BLaER1 treated with 17β-estradiol and CSF1 and Interleukin-3, amounts not matched to agents 10 nM and 100 nM (cell line): Measurements from ENCODE around the gene TRMT10C.
"Not testable (repeated sequence)": the region's sequence is repeated elsewhere in the genome, so short reads cannot be mapped to it uniquely, and the experiment has no call there.

ENCODE experiments used
- H3K27ac ChIP-seq, 11 experiments: shearing (Covaris generic); formaldehyde crosslinking; 2 replicates each; pipeline ENCODE4 v1.8.1; 2022
- H3K27me3 ChIP-seq, 11 experiments: shearing (Covaris generic); formaldehyde crosslinking; 2 replicates each; pipeline ENCODE4 v1.8.1; 2022
- H3K36me3 ChIP-seq, 11 experiments: shearing (Covaris generic); formaldehyde crosslinking; 2 replicates each; pipeline ENCODE4 v1.8.1; 2022
- H3K4me1 ChIP-seq, 10 experiments: shearing (Covaris generic); formaldehyde crosslinking; 2 replicates each; pipeline ENCODE4 v1.8.1; 2022
- H3K4me2 ChIP-seq, 11 experiments: shearing (Covaris generic); formaldehyde crosslinking; 2 replicates each; pipeline ENCODE4 v1.8.1; 2022
- H3K4me3 ChIP-seq, 10 experiments: shearing (Covaris generic); formaldehyde crosslinking; 2 replicates each; pipeline ENCODE4 v1.8.1; 2022
- H3K9ac ChIP-seq, 11 experiments: shearing (Covaris generic); formaldehyde crosslinking; 2 replicates each; pipeline ENCODE4 v1.8.1; 2022
- H3K9me3 ChIP-seq, 11 experiments: shearing (Covaris generic); formaldehyde crosslinking; replicated peaks in 1 of 11; 2 replicates each; pipeline ENCODE4 v1.8.1; 2022
- H4K20me1 ChIP-seq, 11 experiments: shearing (Covaris generic); formaldehyde crosslinking; 2 replicates each; pipeline ENCODE4 v1.8.1; 2022
- Cebpa-rat ChIP-seq, 11 experiments: shearing (Covaris generic); IDR thresholded peaks; 2 replicates each; pipeline ENCODE4 v1.8.1; 2022

Gene TRMT10C

GRCh38 chr3:101571028-101571895 lies 9.6 kb downstream of the TRMT10C start:
- H3K4me2 ChIP-seq: no peak overlapping the region
- H3K27ac ChIP-seq: no peak overlapping the region
- H3K27me3 ChIP-seq: no peaks in the 10 kb centered on the region
- no peak overlapping the region for H3K9ac ChIP-seq
- H3K4me3 ChIP-seq: no peak overlapping the region
- peaks cover 11 to 27% (median 17%) of the 10 kb centered on the region in 11 experiments for H3K36me3 ChIP-seq
- H4K20me1 ChIP-seq: peaks cover 0 to 48% (median 27%) of the 10 kb centered on the region in 11 experiments; a peak in 20 of 22 replicates
- TF ChIP-seq Cebpa-rat (IDR thresholded peaks at IDR 0.05): no peak
- H3K4me1 ChIP-seq: peaks cover 12 to 26% (median 24%) of the 10 kb centered on the region in 10 experiments
- H3K9me3 ChIP-seq: no peaks in the 10 kb centered on the region

GRCh38 chr3:101573449-101574387 lies 12.1 kb downstream of the TRMT10C start, which contains the start of gene PCNP:
PCNP (plus strand) TSS chr3:101574180; CDS start chr3:101574216, 36 bp downstream.
- H3K4me2 ChIP-seq: peak within 1 kb of the TSS; percentile 75 to 95 (median 84)
- H3K27ac ChIP-seq: peak within 1 kb of the TSS; percentile 94 to 99 (median 97)
- H3K36me3 ChIP-seq: peaks cover 7 to 28% (median 20%) of the 10 kb centered on the region in 11 experiments; a peak in 21 of 22 replicates
- H3K9ac ChIP-seq: peak within 1 kb of the TSS; percentile 93 to 100 (median 99)
- no peaks in the 10 kb centered on the region for H3K27me3 ChIP-seq
- H3K9me3 ChIP-seq: peaks cover 0 to 4% (median 0%) of the 10 kb centered on the region in 11 experiments; a peak in 2 of 22 replicates
- peaks cover 23 to 43% (median 36%) of the 10 kb centered on the region in 10 experiments for H3K4me1 ChIP-seq
- TF ChIP-seq Cebpa-rat (IDR thresholded peaks at IDR 0.05): no peak
- peaks cover 17 to 48% (median 29%) of the 10 kb centered on the region in 11 experiments; a peak in 18 of 22 replicates for H4K20me1 ChIP-seq
- H3K4me3 ChIP-seq: peak within 1 kb of the TSS; percentile 78 to 97 (median 94)

- Histone ChIP-seq H3K9me3 (peaks cover 0 to 4% (median 0%) of the 10 kb centered on the region in 11 experiments; a peak in 2 of 22 replicates), H3K27ac (peak overlapping the region; percentile 94 to 99 (median 97)), H3K4me3 (peak overlapping the region; percentile 78 to 97 (median 94)), H4K20me1 (peaks cover 19 to 49% (median 38%) of the 10 kb centered on the region in 11 experiments; a peak in 20 of 22 replicates), H3K27me3 (no peaks in the 10 kb centered on the region), H3K4me1 (peaks cover 23 to 48% (median 36%) of the 10 kb centered on the region in 10 experiments), H3K9ac (peak overlapping the region; percentile 93 to 100 (median 99)), H3K4me2 (peak overlapping the region; percentile 58 to 95 (median 79)), H3K36me3 (peaks cover 13 to 37% (median 28%) of the 10 kb centered on the region in 11 experiments)
- TF ChIP-seq Cebpa-rat (IDR thresholded peaks at IDR 0.05): no peak
Measured at GRCh38 chr3:101574388-101575112, 12.9 kb downstream of the TRMT10C start.

- Histone ChIP-seq H3K9me3 (peaks cover 0 to 4% (median 0%) of the 10 kb centered on the region in 11 experiments; a peak in 2 of 22 replicates), H3K4me2 (peak overlapping the region; percentile 30 to 67 (median 56)), H3K27me3 (no peaks in the 10 kb centered on the region), H3K9ac (no peak overlapping the region), H4K20me1 (peaks cover 39 to 76% (median 63%) of the 10 kb centered on the region in 11 experiments; a peak in 20 of 22 replicates), H3K36me3 (peaks cover 27 to 64% (median 47%) of the 10 kb centered on the region in 11 experiments), H3K27ac (no peak overlapping the region; a peak in 1 of 22 replicates), H3K4me3 (no peak overlapping the region), H3K4me1 (peaks cover 21 to 61% (median 34%) of the 10 kb centered on the region in 10 experiments)
- TF ChIP-seq Cebpa-rat (IDR thresholded peaks at IDR 0.05): no peak
Measured at GRCh38 chr3:101577286-101577685, 15.6 kb downstream of the TRMT10C start.

GRCh38 chr3:101588616-101589015 lies 26.9 kb downstream of the TRMT10C start:
- Histone ChIP-seq H4K20me1 (peaks cover 35 to 89% (median 74%) of the 10 kb centered on the region in 11 experiments), H3K36me3 (peaks cover 91 to 100% (median 97%) of the 10 kb centered on the region in 11 experiments)

GRCh38 chr3:101591071-101591470 lies 29.4 kb downstream of the TRMT10C start:
- Histone ChIP-seq H3K9ac (no peak overlapping the region), H3K4me2 (no peak overlapping the region), H4K20me1 (peaks cover 14 to 64% (median 49%) of the 10 kb centered on the region in 11 experiments; a peak in 21 of 22 replicates), H3K4me3 (no peak overlapping the region), H3K4me1 (no peaks in the 10 kb centered on the region), H3K27me3 (no peaks in the 10 kb centered on the region), H3K9me3 (no peaks in the 10 kb centered on the region), H3K36me3 (peaks cover 88 to 100% (median 97%) of the 10 kb centered on the region in 11 experiments), H3K27ac (no peak overlapping the region)
- no peak for TF ChIP-seq Cebpa-rat (IDR thresholded peaks at IDR 0.05)

More at GRCh38 chr3:101588616-101589015, 26.9 kb downstream of the TRMT10C start:
- Histone ChIP-seq H3K4me3 (no peak overlapping the region), H3K4me2 (no peak overlapping the region), H3K9ac (no peak overlapping the region), H3K9me3 (no peaks in the 10 kb centered on the region), H3K4me1 (no peaks in the 10 kb centered on the region), H3K27me3 (no peaks in the 10 kb centered on the region), H3K27ac (no peak overlapping the region)
- TF ChIP-seq Cebpa-rat (IDR thresholded peaks at IDR 0.05): no peak

GRCh38 chr3:101602731-101603130 lies 41.1 kb downstream of the TRMT10C start:
- Histone ChIP-seq H3K4me3 (no peak overlapping the region), H3K4me1 (no peaks in the 10 kb centered on the region), H3K27me3 (no peaks in the 10 kb centered on the region), H3K9ac (no peak overlapping the region), H3K36me3 (peaks cover 4 to 27% (median 13%) of the 10 kb centered on the region in 11 experiments; a peak in 16 of 22 replicates), H3K4me2 (no peak overlapping the region), H3K27ac (no peak overlapping the region), H3K9me3 (peaks cover 0 to 17% (median 6%) of the 10 kb centered on the region in 11 experiments; a peak in 9 of 22 replicates), H4K20me1 (no peaks in the 10 kb centered on the region; a peak in 1 of 22 replicates)
- TF ChIP-seq Cebpa-rat (IDR thresholded peaks at IDR 0.05): no peak

- peaks cover 4 to 22% (median 13%) of the 10 kb centered on the region in 11 experiments; a peak in 14 of 22 replicates for H3K36me3 ChIP-seq
- TF ChIP-seq Cebpa-rat (IDR thresholded peaks at IDR 0.05): no peak
- peaks cover 0 to 17% (median 6%) of the 10 kb centered on the region in 11 experiments; a peak in 9 of 22 replicates for H3K9me3 ChIP-seq
- no peak overlapping the region for H3K27ac ChIP-seq
- H3K4me2 ChIP-seq: no peak overlapping the region
- H3K4me3 ChIP-seq: no peak overlapping the region
- no peaks in the 10 kb centered on the region; a peak in 1 of 22 replicates for H4K20me1 ChIP-seq
- H3K27me3 ChIP-seq: no peaks in the 10 kb centered on the region
- H3K9ac ChIP-seq: no peak overlapping the region
- H3K4me1 ChIP-seq: no peaks in the 10 kb centered on the region
Measured at GRCh38 chr3:101603184-101603583, 41.5 kb downstream of the TRMT10C start.

GRCh38 chr3:101605398-101605797 lies 43.7 kb downstream of the TRMT10C start:
- not testable (repeated sequence) for H3K9ac ChIP-seq, H3K27me3 ChIP-seq

More at GRCh38 chr3:101605398-101605797, 43.7 kb downstream of the TRMT10C start:
- not testable (repeated sequence) for H3K4me2 ChIP-seq, H4K20me1 ChIP-seq, H3K27ac ChIP-seq, H3K4me1 ChIP-seq, H3K4me3 ChIP-seq
- Histone ChIP-seq H3K9me3 (peaks cover 0 to 17% (median 6%) of the 10 kb centered on the region in 11 experiments; a peak in 9 of 22 replicates), H3K36me3 (peaks cover 0 to 12% (median 8%) of the 10 kb centered on the region in 11 experiments; a peak in 10 of 22 replicates)
